HL-60/S4 treated with phorbol 12-myristate 13-acetate at 8.2 ng/mL for 4 days and 3 days (cell line): ENCODE measurements around the gene CDPF1.
"Not testable (repeated sequence)": the region's sequence is repeated elsewhere in the genome, so short reads cannot be mapped to it uniquely, and the experiment has no call there.

Experiments used
- in situ Hi-C: fragments of 300-500 bp; cut with MboI; formaldehyde crosslinking; loops from 2 replicates; pipeline ENCODE4 v1.15.0; 2022; ENCODE audit warnings: low sequenced_read_pairs

CDPF1 gene

DNA sequence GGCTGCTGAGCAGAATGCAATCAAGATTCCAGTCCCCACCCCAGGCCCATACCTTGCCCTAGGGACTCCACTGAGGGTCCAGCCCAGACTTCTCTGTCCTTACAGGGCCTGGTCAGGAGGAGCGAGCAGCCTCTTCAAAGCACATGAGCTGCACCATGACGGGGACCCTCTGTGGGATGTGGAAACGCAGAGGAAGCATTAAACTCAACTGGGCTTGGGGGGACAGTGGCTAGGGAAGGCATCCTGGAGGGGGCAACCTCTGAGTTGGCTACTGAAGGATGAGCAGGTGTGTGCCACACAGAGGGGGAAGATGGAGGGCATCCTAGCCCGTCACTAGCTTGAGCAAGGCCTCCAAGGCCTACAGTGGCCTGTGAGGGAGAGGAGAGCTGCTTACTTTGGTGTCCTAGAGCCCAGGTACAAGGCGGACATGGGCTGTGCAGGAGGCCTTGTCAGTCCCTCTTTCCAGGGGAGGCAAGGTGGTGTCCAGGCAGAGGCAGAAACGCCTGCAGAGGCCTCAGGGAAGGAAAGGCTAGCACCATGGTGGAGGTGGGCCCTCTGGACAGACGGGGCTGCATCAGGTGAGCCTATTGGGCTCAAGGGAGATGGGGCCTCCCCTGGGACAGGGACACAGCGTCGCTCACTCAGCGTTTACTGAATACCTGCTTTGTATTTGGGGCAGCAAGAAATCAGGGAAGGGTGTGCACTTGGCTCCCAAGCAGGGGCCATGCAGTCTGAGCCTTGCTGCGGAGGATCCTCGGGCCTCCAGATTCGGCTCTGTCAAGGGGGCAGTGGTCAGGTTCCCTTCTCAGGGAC, 32.0 kb upstream of the CDPF1 start:
- in situ Hi-C loops: no loop called here

DNA sequence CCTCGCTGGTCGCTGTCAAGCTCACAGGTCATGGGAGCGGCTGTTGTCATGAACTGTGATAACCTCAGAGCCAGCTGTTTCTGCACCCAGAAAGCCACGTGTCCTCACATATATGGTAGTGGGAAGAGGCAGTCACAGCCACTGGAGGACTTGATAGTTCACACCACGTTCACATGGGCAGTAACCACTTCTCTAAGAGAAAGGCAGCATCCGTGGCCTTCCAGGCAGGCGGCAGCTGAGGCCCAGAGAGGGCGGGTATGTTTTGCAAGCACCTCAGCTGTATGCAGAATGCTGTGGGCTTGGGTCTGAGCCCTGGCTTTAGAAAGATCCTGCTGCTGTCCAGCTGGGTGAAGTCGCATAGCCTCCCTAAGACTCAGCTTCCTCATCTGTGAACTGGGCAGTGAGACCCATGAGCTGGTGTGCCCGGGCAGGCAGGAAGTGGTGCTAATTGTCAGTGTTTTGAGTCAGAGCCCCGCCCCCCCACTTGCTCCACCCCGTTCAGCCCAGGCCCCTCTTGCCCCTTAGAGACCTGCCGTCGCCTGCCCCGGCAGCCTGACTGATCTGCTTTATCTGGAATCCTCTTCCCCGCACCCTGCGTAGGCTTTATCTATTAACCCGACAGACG, 31.0 kb upstream of the CDPF1 start:
- in situ Hi-C loops: no loop called here

DNA sequence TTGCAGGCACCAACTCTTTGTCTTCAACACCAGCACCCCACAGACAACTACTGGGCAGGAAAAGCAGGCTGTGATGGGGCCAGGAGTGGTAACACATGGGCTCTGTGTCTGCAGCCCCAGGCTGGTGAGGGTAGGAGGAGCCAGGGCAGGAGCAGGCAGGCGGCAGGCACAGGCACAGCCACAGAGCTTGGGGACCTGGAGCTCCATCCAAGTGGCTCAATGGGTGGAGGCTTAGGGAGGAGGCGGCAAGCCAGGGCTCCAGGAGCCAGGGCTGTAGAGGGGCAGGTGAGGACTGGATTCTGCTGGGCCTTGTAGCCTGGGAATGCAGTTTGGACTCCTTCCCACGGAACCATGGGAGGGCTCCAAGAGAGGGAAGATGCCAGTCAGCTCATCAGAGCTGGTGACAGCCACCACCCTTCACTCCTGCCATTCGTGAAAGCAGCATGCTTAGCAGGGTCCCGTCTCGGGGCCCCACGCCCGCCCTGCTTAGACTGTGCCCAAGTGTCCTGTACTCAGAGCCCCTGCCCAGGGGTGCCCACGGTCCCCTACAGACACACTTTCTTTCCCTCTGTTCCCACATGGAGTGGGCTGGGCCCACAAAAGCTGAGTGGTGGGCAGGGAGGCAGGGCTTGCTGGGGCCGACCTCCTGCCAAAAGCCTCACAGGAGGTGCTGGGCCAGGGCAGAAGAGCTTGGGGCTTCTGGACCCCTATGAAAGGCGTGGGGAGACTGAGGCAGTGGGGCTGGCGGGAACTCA, 30.1 kb upstream of the CDPF1 start:
- in situ Hi-C loops: no loop called here

DNA sequence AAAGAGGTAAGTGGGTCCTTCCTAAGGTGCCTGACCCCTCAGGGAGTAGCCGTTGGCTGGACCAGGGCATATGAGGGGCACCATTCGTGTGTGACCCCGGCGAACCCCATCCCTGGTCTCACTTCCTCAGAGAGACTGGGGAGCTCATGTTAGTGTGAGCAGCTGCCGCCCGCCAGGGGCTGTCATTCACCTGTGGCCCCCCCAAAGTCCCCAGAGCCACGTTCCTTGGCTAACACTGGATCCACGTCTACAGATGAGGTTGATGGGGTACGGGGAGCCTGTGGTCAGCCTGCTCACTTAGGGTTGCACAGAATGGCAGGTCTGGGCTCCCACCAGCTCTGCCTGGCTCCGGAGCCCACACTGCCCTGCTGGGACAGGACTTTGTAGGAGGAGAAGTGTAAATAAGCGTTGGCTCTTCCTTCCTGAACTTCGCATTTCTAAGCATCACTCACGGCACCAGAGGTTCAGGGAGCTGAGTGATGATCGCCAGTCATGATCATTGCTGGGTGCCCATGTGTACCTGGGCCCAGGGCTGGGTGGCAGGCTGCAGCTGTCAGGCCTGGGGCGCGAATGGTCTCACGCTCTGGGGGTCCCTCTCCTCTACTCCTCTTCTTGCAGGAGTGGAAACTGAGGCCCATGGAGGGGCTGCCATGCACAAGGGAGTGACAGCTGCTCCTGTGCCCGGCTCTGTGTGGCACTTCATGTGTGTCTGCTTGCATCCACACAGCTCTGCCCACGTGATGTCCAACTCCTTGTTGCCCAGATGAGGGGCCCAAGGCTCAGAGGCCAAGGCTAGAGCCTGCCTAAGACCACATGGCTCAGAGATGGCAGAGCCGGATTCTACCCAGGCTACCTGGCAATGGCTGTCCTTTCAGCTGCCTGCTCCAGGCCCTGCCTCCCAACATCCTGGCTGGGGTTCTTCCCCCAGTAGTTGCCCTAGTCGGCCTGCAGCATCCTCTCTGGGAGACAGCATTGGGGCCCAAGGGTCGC, 28.9 kb upstream of the CDPF1 start:
- in situ Hi-C loops: no loop called here

DNA sequence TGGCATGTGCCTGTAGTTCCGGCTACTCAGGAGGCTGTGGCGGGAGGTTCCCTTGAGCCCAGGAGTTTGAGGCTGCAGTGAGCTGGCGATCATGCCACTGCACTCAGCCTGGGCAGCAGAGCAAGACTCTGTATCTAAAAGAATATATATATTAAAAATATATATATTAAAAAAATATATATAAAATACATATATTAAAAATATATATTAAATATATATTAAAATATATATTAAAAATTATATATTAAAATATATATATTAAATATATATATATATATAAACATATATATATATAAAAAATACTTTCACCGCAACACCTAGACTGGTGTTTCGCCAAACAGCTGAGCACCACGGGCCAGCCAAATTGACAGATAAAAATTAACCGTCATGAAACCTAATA, 26.5 kb upstream of the CDPF1 start:
- in situ Hi-C loops: no loop called here

DNA sequence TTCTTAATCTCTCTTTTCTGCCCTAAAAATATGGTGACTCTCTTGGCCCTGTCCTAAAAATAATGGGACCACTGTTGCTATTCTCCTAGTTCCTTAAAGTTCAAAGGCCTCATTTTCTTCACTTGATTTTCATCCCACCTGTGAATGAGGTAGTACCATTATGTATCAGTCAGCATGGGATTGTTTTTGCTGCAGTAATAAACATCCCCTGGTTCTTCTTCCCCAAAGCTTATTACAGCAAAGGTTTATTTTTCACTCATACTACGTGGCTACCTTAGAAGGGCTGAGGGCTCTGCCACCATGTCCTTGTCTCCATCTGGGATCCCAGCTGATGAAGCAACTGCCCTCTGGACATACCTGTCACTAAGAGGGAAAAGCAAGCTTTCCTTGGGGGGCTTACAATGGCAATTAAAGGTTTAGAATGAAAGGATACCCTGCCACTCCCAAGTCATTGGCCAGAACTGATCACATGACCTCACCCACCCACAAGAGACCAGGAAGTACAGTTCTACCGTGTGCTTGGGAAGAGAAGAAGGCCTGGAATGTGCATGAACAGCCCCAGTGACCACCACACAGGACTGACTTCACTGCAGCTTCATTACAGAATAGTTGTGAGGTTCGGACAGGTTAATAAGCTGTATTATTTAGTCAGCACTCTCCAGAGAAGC, 25.5 kb upstream of the CDPF1 start:
- in situ Hi-C loops: no loop called here

DNA sequence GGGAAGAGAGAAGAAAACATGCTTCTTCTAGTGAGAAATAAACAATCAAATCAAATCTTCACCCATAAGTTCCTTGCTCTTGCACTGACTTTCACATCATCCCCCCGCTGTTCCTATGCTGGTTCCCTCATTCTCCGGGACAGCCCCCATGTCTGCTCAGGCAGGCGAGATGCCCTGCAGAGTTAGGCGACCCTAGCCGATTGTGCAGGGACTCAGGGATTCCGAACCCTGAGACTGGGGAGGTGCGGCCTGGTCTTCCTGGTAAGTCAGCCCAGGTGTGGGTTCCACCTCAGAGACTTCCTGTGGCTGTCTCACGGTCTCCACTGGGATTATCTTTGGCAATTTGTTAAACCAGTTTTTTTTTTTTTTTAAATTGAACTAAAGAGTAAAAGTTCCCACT, 24.3 kb upstream of the CDPF1 start:
- in situ Hi-C loops: no loop called here

DNA sequence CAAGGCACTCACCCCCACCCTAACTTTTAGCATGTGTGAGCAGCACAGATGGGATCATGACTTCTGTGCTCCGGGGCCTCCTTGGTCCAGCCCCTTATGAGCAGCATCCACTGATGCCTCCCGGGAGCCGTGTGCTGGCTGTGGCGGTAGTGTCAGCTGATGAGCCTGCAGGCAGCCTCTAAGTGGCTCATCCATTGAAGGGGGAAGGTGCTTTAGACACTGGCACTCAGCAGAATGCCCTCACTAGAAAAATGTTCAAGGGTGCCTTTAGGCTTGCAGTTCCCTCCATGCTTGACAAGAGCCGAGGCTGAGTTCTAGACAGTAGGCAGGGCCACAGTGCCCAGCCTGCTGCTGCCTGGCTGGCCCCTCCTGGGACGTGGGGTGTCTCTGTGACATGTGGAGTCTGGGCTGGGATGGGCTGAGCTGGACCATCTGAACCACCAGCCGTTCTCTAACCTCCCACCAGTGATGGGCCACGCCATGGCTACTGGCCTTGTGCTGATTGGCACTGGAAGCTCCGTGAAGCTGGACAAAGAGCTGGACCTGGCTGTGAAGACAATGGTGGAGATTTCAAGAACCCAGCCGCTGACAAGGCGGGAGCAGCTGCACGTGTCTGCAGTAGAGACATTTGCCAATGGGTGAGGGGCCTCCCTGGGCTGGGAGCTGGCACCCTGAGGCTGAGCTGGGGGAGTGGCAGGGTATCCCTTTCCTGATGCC, 23.5 kb upstream of the CDPF1 start:
- in situ Hi-C loops: no loop called here

DNA sequence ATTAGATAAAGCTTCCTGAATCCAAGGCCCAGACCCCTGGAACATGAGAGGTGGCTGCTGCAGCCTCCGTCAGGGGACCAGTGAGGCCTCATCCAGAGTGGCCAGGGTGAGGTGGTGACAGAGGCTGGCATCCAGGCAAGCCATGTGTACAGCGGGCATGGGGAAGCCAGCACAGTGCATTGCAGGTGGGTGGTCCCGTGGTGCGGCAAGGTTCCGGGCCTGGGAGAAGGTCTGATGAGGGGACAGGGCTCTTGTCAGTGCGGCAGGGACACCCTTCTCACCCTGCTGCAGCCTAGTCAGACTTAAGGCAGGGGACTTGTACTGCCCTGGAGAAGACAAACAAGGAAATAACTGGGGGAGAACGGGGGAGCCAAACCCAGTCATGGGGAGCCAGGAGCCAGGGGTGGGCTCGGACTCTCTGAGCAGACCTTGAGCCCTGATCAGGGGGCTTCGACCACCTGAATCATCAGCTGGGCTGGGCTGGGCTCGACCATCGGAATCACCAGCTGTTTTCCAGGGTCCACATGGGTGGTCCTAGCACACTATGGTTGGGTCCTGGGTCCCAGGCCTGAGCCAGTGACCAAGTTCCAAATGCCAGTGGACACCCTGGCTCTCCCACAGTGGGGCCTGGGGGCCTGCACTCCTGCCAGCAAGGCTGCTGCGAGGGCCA, 22.8 kb upstream of the CDPF1 start:
- in situ Hi-C loops: no loop called here

DNA sequence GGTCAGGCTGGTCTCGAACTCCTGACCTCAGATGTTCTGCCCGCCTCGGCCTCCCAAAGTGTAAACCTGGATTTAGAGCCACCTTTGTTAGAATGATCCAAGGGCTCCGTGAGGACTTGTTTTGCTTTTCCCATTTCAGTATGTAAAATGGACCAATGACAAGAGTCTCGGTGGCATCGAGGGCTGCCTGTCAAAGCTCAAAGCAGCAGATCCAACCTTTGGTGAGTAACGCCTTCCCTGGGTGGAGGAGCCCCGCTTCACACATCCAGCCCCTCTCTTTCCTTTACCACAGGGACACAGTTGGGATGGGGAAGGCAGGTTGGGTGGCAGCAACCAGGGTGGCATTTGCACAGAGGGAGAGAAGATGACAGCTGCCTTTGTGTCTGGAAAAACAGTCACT, 22.1 kb upstream of the CDPF1 start:
- in situ Hi-C loops: no loop called here

DNA sequence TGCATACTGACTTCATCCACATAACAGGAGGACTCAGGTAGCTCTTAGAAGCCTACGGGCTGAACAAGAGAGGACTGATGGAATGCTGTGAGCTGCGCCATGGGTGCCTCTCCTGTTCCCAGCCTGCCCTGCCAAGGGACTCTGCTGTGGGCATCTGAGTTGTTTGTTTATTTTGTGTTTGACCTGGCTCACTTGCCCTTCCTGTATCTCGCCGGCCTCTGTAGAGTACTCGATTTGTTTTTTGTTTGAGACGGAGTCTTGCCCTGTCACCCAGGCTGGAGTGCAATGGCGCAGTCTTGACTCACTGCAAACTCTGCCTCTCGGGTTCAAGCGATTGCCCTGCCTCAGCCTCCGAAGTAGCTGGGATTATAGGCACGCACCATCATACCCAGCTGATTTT, 19.5 kb upstream of the CDPF1 start:
- in situ Hi-C loops: no loop called here

DNA sequence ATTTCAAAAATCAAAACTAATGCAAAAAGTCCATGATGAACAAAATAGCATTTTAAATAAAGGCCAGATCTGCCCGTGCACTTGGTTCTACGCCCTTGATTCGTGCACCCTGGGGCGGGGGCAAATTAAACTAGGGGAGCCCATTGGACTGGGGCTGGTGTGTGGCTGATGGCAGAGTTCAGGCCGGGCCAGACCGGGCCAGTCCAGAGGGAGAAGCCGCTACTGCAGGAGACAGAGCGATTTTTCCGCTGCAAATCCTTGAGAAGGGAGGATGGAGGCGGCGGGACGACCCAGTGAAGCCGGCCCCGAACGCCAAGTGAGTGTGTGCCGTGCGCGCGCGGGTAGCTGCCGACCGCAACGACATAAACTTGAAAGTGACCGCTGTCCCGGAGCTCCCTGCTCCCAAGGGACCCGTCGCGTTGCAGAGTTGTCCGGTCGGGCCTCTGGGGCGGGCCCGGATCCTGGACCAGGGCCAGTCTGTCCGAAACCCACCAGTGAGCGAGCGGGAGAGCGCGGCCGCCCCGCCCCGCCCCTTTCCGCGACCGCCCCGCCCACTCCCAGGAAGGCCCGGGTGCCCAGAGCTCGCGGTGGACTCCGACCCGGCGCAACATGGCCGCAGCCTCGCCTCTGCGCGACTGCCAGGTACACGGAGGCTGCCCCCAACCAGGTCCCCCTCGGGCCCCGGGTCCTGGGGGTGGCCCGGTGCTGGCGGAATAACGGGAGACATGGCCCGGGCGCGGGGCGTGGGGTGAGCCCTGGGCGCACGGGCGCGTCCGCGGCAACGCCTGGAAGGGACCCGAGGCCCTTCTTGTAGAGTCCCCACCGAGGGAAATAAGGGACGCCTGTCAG, 17.6 kb upstream of the CDPF1 start, which contains the start of gene TTC38:
Gene TTC38, plus strand, starts transcription at position 578 of the 849 bp plus-strand sequence. Its CDS starts 32 bp downstream, at position 610.
- in situ Hi-C loops: no loop called here

DNA sequence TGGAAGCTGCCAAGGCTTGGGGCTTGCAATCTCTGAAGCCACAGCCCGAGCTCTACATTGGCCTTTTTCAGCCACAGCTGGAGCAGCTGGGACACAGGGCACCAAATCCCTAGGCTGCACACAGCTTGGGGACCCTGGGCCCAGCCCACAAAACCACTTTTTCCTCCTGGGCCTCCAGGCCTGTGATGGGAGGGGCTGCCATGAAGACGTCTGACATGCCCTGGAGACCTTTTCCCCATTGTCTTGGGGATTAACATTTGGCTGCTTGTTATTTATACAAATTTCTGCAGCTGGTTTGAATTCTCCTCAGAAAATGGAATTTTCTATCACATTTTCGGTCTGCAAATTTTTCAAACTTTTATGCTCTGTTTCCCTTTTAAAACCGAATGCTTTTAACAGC, 15.5 kb upstream of the CDPF1 start:
- in situ Hi-C loops: not testable (repeated sequence)

DNA sequence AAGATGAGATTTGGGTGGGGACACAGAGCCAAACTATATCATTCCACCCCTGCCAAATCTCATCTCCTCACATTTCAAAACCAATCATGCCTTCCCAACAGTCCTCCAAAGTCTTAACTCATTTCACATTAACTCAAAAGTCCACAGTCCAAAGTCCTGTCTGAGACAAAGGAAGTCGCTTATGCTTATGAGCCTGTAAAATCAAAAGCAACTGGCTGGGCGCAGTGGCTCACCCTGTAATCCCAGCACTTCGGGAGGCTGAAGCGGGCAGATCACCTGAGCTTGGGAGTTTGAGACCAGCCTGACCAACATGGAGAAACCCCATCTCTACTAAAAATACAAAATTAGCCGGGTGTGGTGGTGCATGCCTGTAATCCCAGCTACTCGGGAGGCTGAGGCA, 14.4 kb upstream of the CDPF1 start:
- in situ Hi-C loops: not testable (repeated sequence)

DNA sequence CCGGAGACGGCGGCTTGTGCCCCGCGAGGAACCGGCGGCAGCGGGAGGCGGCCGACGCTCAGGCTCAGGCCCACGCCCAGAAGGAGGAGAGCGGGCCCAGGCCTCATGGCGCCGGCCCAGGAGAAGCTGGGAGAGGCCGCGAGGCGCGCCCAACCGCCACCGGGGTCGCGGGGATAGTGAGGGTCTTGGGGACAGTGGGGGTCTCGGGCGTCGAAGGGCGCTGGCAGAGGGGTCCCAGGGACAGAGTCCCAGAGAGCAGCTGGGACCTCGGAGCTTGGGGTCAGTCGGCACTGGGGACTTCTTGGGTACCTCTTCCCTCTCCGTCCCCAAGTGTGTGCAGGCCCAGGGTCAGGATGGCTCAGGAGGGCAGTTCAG, 13.1 kb upstream of the CDPF1 start, which contains the start of gene PKDREJ:
Gene PKDREJ, minus strand, starts transcription at position 128 of the 375 bp plus-strand sequence. Its CDS starts 21 bp downstream, at position 107.
- in situ Hi-C loops: no loop called here

DNA sequence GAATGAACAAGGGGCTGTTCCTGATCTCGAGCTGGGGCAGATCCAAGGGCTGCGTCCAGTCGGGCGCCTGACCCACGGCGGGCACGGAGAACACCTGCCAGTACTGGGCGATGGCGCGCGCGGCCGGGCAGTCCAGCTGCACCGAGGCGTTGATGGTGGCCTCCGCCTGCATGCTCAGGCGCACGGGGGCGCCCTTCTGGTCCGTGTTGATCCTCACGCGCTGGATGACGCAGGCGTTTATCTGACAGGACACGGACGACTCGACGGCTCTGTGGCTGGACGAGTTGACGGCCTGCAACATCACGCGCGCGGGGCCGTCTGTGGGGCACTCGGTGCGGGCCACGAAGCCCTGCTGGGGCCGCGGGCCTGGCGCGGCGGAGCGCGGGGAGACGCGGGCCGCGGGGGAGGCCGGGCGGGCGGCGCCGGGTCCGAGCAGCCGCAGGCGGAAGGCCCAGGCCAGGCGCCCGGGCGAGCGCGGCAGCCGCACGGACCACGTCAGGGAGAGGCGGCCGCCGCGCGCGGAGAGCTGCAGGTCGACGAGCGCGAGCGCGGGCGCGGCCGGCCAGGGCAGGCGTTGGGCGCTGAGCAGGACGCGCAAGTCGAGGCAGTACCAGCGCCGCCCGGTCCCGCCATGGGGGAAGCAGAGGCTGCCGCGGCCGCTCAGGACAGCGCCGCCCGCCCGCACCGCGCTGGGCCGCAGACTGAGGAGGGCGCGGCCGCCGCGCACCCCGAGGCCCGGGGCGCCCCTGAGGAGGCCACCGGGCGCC, 12.5 kb upstream of the CDPF1 start:
- in situ Hi-C loops: no loop called here

DNA sequence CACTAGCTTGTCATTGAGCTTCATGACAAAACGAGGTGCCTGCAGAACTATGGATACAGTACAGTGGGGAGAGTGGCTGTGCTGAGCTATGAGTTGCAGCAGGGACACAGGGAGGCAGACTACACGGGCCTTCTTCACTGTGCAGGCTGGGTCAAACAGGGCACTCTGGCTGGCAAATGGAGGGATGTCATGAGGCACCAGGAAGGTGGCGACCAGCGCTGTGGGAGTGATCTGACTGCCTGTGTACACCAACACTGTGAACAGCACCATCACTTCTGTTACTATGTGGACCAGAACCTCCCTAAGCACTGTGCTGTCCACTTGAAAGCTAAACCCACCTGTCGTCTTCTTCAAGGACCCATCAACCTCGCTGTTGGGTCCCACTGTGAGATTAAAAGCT, 9.9 kb upstream of the CDPF1 start:
- in situ Hi-C loops: no loop called here
